Testis (tissue), 2 donors: ENCODE results near the gene TLK2.

Experiments
- CTCF ChIP-seq, 3 experiments: fragments of 450-650 bp in 2 of 3; fragments of 200-600 bp in 1 of 3; sonication (generic) in 1 of 3; IDR thresholded peaks; one replicate each; pipeline ENCODE4 v1.5.1; 2016 to 2019; ENCODE audit warnings: antibody characterized with exemption in 3 of 3, mild to moderate bottlenecking in 2 of 3, moderate library complexity in 1 of 3
- POLR2A ChIP-seq: fragments of 450-650 bp; IDR thresholded peaks from one replicate; pipeline ENCODE4 v1.6.1; 2017; ENCODE audit warnings: antibody characterized with exemption, mild to moderate bottlenecking, moderate library complexity

GRCh38 chr17:62581764-62582163 lies 103.1 kb downstream of the TLK2 start:
- TF ChIP-seq CTCF (IDR thresholded peaks at IDR 0.05), result no peak
- no peak for TF ChIP-seq POLR2A
